Renal cortical epithelial cell (primary cell): ENCODE data around the gene ZAP70. TPM values are rescaled to one million over a fixed set of nuclear protein-coding genes. Genes with fewer than 3 reads are reported as not detected.

ENCODE experiments used
- DNase-seq: peaks from one replicate; pipeline ENCODE4 v3.0.0-alpha.2; 2011; ENCODE audit warnings: low read depth
- total RNA-seq: library from RNA; depleted of rRNA; stranded (reverse); fragments of >200 nt; gene quantifications from 2 replicates; pipeline ENCODE4 v1.2.3, GENCODE V29; 2014

Gene ZAP70
- total RNA-seq, 1 donor from 2014 or later, result not detected

- no peak for DNase-seq
Measured at GRCh38 chr2:97716695-97717612, 3.6 kb downstream of the ZAP70 start.

DNA sequence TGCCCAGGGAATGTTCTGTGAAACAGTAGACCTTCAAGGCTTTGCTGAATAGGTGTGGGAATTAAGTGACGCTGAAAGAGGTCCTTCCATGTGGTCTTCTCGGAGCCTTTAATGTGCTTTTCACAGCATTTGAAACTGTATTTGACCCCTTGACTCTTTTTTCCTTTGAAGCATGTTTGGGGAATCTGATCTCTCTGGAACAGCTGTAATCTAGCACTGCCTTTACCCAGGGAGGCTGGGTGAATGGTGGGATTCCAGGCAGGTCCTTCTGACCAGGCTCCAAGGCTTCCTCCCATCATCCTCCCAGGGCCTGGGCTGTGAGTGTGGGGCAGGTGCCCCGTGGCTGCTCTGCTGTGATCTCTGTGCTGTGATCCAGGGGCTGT, 4.2 kb downstream of the ZAP70 start:
- no peak for DNase-seq

- no peak for DNase-seq
Measured at GRCh38 chr2:97718051-97718882, 4.9 kb downstream of the ZAP70 start.

DNA sequence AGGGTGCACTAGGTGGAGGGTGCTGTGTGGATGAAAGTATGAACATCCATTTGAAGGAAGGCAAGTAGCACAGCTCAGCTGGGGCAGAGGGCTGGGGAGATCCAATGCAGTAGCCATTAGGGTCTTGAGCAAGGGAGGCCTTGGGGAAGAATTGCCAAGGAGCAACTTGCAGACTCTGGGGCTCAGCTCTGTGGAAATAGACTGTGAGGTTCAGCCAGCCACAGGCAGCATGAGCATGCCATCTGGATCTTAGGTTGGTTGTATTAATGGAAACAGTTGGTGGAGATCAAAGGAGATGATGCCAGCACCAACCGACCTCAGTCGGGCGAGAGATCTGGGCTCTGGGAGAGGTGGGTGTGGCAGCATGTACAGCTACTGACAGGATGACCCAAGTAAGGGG, 5.6 kb downstream of the ZAP70 start:
- DNase-seq, result no peak

- no peak for DNase-seq
Measured at GRCh38 chr2:97719362-97720155, 6.2 kb downstream of the ZAP70 start.

- no peak for DNase-seq
Measured at GRCh38 chr2:97720746-97721145, 7.4 kb downstream of the ZAP70 start.

DNA sequence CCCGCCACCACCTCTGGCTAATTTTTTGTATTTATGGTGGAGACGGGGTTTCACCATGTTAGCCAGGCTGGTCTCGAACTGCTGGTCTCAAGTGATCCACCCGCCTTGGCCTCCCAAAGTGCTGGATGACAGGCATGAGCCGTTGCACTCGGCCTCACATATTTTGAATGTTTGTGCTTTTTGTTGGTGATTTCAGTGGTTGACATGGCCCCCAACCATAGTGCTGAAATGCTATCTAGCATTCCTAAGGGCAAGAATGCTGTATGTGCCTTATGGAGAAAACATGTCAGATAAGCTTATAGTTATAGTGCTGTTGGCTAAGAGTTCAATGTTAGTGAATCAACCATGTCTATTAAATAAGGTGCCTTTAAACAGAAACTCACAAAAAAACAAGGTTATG, 8.9 kb downstream of the ZAP70 start:
- DNase-seq, result no peak

DNA sequence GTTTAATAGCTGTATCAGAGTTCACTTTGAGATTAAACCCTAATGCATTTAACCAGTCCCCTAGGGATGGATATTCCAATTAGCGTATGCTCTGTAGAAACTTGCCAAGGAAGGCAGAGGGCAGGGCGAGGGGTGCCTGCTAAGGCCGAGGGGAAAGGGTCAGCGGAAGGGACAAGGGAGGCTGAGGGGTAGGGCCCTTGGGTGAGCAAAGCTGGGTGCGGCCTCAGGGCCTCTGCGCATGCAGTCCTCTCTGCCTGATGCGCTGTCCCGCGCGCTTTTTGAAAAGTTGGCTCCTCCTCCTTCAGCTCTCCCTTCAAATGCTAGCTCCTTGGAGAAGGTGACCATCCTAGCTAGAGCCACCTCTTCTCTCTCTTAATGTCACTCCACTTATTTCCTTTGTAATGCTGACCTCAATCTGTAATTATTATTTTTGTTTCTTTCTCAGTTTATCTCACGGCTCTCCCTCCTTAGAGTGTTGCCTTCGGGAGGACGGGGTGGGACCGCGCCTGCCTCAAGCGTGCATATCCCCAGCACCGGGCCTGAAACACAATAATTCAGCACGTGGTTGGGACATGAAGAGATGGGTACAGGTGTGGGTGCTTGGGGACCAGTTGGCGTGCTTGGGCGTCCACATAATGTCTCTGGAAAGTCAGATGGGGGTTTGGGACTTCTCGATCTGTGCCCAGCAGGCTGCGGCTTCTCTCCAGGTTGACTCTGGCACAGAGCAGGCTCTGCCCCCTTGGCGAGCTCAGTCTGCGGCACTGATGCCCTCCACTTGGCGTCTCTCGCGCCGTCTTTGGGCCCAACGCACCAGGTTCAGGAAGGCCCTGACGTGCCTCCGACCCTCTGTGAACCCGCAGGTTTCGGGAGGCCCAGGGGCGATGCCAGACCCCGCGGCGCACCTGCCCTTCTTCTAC, 10.0 kb downstream of the ZAP70 start:
- DNase-seq, result no peak

GRCh38 chr2:97724073-97724410, 10.7 kb downstream of the ZAP70 start:
- DNase-seq, result no peak

- no peak for DNase-seq
Measured at GRCh38 chr2:97724501-97724900, 11.1 kb downstream of the ZAP70 start.

GRCh38 chr2:97724946-97725688, 11.7 kb downstream of the ZAP70 start:
- DNase-seq, result no peak

GRCh38 chr2:97726261-97727064, 13.1 kb downstream of the ZAP70 start:
- DNase-seq, result no peak

DNA sequence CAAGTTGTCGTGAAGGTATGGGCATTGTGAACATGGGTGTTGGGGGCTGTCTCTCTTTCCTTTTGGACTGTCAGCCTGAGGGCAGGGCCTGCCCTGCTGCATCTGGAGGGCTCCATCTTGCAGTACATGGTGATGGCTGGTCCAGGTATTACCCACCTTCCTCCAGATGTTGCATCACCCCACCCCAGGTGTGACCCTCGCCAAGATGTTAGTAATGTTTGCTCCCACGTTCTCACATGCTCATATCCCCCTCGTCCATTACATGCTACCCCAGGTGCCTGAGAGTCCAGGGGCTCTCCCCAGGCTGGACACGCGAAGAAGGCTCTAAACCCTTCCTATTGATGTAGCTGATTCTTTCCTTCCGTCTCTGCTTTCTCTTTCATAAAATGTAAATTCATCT, 13.9 kb downstream of the ZAP70 start:
- no peak for DNase-seq

DNA sequence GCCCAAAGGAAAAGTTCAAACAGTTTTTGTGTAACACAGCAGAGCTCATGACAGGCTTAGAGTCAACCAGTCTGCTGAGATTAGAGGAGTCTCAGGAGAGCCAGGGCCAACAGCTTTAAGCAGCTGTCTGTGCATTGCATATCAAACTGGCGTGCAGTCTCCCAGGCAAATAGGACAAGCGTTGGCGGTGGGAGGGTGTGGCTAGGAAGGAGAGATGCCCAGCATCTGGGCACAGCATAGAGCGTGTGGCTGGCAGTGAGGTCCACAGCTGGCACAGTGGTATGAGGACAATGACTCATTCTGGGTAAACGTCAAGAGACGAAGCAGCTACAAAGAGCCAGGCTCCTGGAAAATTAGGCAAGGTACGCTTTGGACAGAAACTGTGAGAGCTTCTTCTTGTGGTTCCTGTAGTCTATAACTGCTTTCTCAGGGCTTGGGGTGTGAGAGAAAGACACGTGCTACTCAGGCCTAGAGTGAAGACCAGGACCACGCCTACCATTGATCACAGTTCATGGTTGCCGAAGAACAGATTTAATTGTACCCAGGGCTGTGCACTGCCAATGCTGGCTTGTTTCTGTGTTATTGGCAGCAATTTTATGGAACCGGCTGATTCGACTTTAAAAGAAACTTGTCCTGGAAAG, 14.8 kb downstream of the ZAP70 start:
- no peak for DNase-seq

DNA sequence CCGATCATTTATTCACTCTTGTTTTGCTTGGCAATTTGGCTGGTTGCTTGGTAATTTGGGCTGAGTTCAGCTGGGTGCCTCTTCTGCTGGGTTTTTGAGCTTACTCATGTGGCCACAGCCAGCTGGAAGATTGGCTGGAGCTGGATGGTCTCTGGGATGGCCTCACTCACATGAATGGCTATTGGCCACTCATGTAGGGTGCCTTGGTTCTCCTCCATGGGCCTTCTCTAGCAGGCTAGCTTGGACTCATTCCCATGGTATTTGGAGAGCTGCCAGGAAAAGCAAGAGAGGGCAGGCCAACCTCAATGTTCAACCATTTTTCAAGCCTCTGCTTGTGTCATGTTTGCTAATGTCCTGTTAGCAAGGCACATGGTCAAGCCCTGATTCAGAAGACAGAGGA, 16.9 kb downstream of the ZAP70 start:
- DNase-seq, result peak; percentile 36

DNA sequence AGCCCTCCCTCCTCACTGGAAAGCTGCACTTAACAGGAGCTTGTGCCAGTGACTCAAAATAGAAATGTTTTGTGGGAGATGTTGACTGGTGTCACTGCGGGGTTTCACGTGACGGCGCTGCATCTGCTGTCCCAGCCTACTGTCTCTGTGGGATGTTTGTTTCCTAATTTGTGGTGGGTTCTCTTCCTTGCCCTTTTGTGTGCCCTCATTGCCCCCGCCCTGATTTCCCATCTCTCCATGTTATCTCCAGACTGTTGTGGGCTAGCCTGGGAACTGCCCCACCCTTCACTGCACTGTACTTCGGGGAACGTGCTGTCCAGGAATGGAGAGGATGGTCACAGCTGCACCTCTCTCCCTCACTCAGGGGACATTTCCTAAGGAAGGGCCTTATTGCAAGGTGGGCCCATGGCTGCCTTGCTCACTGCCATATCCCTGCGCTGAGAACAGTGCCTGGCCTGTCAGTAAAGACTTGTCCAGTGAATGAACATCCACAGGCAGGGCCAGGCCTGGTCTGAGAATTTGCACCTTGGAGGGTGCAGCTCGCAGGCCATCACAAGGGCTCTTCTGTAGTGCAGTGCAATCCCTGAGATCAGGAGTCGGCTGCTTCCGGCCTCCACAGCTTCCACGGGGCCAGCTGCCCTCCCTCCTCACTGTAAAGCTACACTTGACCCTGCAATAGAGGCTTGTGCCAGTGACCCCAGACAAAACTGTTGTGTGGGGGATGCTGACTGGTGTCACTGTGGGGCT, 18.1 kb downstream of the ZAP70 start:
- DNase-seq, result no peak

DNA sequence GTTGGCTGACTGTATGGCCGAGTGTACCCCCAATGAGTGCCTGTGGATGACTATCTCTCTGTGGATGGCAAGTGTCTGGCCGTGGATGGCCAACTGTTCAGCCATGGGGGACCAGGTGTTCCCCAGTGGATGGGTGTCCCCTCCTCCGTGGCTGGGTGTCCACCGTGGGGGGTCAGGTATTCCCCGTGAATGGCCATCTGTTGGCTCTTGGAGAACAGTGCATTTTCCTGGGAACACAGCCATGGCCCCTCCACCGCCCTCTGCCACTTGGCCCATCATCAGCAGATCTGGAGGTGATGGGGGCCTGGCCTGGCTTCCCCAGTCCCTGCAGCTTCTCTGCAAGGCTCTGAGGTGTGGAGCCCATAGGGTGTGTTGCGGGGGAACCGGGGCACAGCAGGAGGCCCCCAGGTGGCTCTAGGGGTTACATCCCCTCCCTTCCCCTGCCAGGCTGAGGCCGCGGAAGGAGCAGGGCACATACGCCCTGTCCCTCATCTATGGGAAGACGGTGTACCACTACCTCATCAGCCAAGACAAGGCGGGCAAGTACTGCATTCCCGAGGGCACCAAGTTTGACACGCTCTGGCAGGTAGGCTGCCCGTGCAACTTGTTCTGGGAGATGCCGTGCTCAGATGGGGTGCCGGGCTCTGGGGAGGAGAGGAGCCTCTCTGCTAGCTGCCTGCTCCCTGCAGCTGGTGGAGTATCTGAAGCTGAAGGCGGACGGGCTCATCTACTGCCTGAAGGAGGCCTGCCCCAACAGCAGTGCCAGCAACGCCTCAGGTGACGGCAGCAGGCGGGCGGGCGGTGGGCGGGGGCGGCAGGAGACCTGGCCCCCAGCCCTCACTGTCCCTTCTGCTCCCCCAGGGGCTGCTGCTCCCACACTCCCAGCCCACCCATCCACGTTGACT, 19.3 kb downstream of the ZAP70 start:
- no peak for DNase-seq
